HG03159 (cell line): ENCODE data around the gene SHISAL1.
"Not testable (repeated sequence)": the region's sequence is repeated elsewhere in the genome, so short reads cannot be mapped to it uniquely, and the experiment has no call there.

Experiments used
- ATAC-seq: cut with Tn5 transposase; IDR thresholded peaks from one replicate; pipeline ENCODE4 v1.9.1; 2021; ENCODE audit warnings: mild to moderate bottlenecking, moderate library complexity; ENCODE audit not compliant: unreplicated experiment

Gene SHISAL1

DNA sequence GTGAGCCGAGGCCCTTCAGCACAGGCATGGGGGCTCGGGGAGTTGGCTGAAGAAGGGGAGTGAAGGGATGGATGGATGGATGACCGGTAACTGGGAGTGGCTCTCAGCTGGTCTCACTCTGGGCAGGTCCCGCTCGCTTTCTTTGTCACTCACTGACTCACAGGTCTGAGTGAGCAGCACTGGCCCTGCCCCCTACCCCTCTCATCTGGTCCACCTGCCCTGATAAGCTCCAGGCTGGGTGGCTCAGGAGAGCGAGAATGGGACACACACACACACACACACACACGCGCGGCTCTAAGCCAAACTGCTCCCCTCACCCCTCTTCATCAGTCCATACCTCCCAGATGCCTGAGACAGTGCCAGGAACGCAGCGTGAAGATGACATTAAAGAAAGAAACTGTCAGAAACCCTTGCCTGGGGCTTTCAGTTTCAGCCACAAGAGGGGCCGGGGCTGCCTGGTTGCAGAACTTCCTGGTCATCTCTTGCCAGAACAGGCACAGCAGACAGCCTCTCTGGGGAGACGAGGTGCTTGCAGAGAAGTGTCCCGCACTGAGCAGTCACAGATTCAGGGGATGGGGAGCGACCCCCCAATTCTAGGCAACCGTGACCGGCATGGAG is 16.5 kb upstream of the SHISAL1 start:
- peak; percentile 88 for ATAC-seq

DNA sequence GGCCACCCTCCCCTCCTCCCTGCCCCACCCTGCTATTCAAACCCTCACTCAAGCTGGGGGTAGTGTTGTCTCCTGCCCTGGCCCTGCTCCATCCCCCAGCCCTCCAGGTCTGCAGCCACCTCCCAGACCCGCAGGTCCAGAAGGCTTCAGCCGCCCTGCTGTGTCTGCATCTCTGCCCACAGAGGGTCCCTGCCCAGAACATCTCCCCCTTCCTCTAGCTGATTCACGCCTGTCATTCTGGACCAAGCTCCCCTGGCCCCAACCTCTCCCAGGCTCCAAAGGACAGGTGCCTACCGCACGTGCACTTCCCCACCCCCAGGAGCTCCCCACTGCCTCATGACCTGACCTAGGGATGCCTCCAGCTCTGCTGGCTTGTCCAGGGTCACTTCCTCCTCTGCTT is 16.0 kb upstream of the SHISAL1 start:
- no peak for ATAC-seq

DNA sequence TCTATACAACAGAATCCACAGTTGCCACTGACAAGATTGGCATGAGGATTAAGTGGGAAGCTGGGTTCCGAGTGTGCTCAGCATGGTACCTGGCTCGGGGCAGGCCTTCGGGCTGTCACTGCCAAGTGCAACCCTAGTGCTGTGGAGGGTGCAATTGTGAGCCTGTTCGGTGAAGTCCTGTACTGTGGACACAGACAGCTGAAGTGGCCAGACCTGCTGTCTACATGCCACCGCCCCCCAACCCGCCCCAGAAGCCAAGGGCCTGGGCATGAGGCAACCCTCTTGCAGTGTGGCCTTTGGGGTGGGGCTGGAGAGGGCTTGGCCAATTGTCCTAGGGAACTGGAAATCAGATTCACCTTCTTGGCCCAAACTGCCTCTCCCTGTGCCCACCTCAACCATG is 15.6 kb upstream of the SHISAL1 start:
- ATAC-seq, result no peak

DNA sequence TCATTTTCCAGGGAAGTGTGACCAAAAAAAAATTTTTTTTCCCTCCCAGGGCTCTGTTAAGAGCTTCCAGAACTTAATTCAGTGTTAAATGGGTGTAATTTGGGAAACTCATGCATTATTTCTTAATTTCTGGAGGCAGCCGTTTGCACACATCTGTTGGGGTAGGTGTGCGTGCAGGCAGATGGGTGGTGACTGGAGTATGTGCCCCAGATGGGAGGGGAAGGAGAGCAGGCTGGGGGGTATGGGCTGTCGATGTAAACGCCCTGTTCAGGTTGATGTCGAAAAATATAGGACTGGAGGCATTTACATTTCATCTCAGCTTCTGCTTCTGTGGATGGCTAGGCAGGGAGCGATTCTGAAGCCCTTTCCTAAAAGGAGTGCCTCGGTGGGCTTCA is 13.7 kb upstream of the SHISAL1 start:
- no peak for ATAC-seq

- no peak for ATAC-seq
Observed at GRCh38 chr22:44325718-44326490, 13.2 kb upstream of the SHISAL1 start.

DNA sequence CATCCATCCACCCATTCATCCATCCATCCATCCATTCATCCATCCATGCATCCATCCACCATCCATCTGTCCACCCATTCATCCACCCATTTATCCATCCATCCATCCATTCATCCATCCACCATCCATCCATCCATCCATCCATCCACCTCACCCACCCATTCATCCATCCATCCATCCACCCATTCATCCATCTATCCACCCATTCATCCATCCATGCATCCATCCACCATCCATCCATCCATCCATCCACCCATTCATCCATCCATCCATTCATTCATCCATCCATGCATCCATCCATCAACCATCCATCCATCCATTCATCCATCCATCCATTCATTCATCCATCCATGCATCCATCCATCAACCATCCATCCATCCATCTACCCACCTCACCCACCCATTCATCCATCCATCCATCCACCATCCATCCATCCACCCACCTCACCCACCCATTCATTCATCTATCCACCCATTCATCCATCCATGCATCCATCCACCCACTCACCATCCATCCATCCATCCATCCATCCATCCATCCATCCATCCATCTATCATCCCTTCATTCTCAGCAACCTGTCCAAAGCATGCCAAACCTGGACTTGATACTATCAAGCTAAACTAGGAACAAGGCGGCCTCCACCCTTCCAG is 10.5 kb upstream of the SHISAL1 start:
- ATAC-seq, result not testable (repeated sequence)

DNA sequence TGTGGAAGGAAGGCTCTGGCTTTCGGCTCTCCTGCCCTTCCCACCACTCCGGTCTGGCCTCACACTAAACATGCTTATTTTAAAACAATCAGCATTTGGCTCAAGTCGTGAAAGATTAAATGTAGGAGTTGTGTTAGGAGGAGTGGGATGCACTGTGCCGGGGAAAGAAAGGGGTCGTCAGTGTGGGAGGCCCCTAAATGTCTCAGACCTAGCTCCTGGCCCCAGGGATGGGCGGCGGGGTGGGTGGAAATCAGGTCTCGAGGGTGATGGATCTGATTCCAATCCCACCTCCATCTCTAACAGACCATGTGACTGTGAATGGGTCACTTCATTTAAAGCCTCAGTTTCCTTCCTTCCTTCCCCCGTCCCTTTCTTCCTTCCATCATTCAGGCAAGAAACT is 6.9 kb upstream of the SHISAL1 start:
- ATAC-seq, result no peak

DNA sequence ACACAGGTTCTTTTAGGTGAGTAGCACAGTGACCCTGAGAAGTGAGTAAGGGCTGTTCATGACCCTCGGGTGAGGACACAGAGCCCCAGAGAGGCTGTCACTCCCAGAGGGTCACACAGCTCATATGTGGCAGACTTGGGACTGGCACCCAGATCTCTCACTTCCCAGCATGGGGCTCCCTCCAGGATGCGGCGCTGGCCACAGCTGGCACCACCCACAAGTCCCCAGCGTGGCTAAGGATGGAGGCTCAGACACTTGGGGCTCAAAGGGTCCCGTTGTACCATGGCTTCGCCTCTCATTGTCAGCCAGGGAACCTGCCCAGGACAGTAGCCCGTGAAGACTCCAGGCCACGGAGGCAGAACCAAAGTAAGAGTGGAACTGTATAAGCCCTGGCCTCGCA is 6.0 kb upstream of the SHISAL1 start:
- ATAC-seq, result no peak

- no peak for ATAC-seq
Observed at GRCh38 chr22:44317886-44318637, 5.3 kb upstream of the SHISAL1 start.

DNA sequence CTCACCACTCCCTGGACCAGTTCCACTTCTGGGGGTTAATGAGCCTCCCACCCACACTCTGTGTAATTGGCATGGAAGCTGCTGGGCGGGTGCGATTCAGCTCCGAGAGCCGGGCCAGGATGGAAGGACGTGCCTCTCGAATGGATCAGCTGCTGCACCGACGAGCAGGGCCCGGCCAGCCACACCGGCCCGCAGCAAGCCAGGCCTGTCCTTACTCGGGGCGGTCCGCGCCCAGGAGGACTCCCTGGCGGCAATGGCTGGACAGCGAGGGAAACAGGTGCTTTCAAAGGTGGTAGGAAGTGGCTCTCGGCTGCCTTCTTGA is 4.3 kb upstream of the SHISAL1 start:
- no peak for ATAC-seq

DNA sequence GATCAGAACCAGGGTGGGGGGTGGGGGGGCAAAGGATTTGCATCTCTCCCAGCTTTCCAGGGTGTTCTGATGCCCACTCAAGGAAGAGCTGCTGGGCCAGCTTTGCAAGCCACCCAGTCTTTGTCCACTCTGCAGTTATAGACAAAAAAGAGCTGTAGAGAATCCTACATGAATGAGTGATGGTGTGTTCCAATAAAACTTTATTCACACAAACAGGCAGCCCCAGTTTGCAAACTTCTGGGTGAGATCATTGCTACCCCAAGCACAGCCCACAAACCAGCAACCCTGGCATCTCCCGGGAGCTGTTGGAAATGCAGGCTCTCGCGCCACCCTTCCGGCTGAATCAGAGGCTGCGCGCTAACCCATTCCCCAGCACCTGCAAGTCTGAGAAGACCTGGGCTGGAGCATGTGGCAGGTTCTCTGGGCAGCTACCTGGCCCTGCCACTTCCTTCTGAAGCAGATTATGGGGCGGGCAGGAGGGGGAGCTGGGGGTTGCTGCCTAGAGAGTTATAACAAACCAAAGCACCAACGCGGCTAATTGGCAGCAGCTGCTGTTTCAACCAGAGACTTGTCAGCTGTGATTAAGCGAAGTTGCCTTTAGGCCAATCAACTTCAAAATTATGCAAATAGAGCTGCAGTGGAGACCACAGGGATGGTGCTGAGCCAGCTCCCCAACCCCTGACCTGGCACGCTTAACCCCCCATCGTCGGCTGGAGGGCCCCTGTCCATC is 3.8 kb upstream of the SHISAL1 start:
- no peak for ATAC-seq

- no peak for ATAC-seq
Observed at GRCh38 chr22:44314425-44315067, 1.8 kb upstream of the SHISAL1 start.

DNA sequence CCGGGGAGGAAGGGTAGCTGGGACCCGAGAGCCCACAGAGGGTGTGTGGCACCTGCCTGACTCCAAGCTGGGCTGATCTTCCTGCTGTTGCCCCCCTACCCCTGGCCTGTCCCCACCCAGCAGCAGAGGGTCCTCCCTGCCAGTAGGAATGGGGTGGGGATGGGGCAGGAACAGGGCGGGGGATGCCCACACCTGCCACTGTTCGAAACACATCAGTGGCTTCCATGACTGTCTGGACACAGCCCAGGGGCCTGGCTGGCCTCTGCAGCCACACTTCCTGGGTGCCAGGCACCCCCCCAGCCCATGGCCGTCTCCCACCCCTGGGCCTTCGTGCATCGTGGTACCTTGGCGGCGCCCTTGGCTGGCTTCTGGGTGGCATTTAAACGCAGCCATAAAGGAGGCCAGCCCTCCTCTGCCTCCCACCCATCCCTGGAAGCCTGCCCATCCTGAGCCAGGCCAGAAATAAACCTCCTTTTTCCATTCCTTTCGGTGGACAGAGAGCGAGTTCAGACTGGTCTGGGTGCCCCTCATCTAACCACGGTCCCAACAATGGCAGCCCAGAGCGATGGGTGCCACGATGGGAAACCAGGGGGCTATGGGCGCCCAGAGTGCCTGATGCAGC is 745 bp upstream of the SHISAL1 start:
- ATAC-seq, result no peak

- ATAC-seq, result no peak
Observed at GRCh38 chr22:44311855-44312170, 938 bp downstream of the SHISAL1 start.

GRCh38 chr22:44311104-44311854 is 1.5 kb downstream of the SHISAL1 start:
- ATAC-seq, result no peak

DNA sequence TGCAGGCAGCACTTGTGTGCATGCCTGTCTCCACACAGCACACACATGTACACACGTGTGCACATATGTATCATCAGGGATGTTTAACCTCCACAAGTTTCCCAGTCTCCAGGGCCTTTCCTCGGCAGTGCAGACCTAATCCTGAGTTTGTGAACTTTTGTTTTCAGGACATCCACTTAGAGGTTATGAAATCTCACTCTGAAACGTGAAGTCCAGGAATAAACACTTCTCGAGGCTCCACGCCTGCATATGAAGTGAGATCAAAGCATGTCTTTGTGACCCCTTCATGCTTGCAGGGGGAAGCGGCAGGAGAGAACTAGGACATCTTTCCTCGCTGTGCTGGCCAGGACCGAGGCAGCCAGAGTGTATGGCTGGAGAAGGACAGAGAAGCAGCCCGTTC is 3.1 kb downstream of the SHISAL1 start:
- no peak for ATAC-seq

- no peak for ATAC-seq
Observed at GRCh38 chr22:44309137-44309536, 3.6 kb downstream of the SHISAL1 start.

DNA sequence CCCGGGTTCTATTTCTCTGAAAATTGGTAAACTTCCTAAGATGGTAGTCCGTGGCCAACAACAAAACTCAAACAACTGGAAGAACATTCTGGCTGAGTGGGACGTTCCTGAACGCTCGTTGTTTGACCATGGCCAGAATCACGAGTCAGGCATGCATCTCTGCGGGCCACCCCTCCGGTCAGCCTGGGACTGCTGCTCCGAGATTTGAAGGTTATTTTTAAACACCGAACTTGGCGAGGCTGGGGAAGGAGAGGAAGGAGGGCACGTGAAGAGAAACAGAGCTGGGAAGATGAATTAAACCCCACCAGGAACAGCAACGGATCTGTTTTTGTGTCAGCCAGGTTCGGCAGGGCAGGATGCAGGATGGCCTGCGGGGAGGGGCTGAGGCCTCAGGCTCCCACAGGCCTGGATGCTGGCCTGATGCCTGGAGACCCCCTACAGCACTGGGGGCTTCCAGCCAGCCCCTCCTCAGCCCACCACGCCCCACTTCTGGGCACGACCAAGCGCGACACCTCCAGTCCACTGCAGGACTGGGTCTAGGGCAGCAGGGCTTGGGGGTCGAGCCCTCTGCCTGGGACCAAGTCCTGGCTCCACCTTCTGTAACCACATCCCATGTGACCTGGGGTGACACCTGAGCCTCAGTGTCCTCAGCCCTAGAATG is 5.1 kb downstream of the SHISAL1 start:
- no peak for ATAC-seq

DNA sequence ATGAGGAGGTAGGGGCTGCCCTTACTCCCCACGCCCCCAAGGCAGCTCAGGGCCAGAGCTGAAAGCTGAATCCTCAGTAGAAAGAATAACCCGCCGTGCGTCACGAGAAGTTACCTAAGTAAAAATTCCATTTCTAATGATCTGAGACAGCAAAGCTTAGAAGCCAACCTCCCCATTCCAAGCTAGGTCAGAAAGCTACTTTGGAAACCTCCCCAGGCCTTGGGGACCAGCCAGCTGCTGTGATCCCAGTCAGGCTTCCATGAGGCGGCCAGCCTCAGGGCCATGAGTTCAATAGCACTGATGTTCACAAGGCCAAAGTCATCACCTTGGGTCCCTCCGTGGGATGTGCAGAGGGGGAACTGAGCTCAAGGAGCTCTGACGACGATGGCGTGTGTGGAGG is 6.9 kb downstream of the SHISAL1 start:
- ATAC-seq, result no peak
